Globus pallidus (tissue), 1 donor: Measurements from ENCODE around the gene GRAP2.
"Not testable (repeated sequence)": the region's sequence is repeated elsewhere in the genome, so short reads cannot be mapped to it uniquely, and the experiment has no call there.

ENCODE experiments used
- DNase-seq: peaks from one replicate; pipeline ENCODE4 v3.0.0-alpha.2; 2015; ENCODE audit warnings: low spot score

Gene GRAP2

GRCh38 chr22:39965748-39966147 lies 64.9 kb downstream of the GRAP2 start:
- no peak for DNase-seq

- no peak for DNase-seq
These were observed 65.6 kb downstream of the GRAP2 start for GRCh38 chr22:39966470-39966869.

- no peak for DNase-seq
These were observed 66.4 kb downstream of the GRAP2 start for GRCh38 chr22:39967103-39967829.

DNA sequence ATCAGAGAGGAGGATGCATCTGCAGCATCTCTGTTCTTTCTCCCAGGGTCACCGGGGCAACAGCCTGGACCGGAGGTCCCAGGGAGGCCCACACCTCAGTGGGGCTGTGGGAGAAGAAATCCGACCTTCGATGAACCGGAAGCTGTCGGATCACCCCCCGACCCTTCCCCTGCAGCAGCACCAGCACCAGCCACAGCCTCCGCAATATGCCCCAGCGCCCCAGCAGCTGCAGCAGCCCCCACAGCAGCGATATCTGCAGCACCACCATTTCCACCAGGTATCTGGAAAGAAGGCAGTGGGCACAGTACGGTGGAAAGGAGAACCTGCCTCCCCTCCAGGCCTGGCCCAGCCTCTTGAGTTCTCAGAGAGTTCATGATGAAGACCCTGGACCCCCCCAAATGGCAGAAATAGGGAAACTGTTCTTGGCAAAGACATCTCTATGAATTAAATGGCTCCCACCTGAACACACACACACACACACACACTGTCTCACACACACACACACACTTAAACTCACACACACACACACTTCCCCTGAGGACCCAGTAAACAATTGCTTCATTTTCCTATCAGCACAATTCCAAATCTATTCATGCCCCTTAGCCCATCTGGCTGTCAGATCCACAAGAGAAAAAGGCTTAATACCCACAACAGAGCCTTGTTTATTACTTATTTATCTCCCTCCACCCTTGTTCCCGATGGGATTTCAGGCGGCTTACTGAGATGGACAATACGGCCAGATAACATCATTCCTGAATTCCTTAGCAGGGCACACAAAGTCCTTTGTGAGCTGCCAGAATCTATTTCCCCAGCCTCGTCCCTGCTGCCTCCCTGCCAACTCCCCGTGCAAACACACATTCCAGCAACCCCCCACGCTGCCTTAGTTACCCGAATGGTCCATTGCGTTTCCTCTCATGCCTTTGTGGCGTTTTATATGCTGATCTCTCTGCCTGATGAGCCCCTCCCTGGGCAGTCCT lies 67.4 kb downstream of the GRAP2 start:
- DNase-seq: peak; percentile 38

- DNase-seq: no peak
These were observed 69.9 kb downstream of the GRAP2 start for GRCh38 chr22:39970742-39971141.

DNA sequence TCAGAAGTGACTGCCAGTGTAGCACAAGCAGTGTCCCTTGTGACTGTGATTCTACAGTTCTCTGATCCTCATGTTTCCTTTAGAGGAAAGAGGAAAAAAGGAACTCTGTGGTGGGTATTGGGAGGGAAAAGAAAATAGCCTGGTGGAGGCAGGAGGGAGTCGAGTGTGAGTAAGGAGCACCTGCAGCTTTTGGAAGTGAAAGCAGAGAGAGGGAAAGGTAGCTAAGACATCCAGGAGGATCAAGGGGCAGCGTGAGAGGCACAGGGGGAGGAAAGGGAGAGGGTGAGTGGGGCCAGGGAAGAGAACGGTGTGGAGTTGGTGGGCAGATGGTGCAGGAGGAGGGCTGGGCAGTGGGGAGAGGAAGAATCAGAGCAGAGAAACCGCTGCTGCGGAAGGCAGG lies 71.8 kb downstream of the GRAP2 start:
- no peak for DNase-seq

GRCh38 chr22:39973656-39974055 lies 72.8 kb downstream of the GRAP2 start:
- DNase-seq: no peak

DNA sequence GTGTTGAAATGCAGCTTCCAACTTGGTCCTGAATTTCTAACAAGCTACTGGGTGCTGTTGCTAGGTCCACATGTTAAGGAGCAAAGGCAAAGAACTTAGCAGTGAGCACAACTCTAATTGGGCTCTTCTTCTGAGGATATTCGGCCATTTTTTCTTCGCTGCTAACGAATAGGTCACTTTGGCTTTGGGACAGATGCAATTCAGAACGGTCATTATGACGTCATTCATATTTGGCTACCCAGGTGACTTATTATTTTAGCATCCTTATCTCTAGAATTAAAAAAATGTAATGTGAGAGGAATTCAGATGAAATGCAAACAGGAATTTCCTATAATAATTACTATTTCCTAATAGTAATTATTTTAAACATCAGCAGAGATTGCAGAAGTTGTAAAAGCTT lies 73.2 kb downstream of the GRAP2 start:
- DNase-seq: no peak

DNA sequence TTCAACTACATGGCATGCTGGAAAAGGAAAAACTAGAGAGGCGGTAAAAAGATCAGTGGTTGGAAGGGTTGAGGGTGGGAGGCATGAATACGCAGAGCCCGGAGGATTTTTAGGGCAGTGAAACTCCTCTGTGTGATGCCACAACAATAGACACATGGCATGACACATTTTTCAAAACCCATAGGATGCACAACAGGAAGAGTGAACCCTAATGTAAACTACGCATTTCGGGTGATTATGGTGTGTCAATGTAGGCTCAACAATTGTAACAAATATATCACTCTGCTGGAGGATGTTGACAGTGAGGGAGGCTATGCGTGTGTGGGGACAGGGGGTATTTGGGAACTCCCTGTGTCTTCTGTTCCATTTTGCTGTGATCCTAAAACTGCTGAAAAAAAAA lies 78.2 kb downstream of the GRAP2 start:
- no peak for DNase-seq

GRCh38 chr22:39979458-39979857 lies 78.6 kb downstream of the GRAP2 start:
- no peak for DNase-seq

DNA sequence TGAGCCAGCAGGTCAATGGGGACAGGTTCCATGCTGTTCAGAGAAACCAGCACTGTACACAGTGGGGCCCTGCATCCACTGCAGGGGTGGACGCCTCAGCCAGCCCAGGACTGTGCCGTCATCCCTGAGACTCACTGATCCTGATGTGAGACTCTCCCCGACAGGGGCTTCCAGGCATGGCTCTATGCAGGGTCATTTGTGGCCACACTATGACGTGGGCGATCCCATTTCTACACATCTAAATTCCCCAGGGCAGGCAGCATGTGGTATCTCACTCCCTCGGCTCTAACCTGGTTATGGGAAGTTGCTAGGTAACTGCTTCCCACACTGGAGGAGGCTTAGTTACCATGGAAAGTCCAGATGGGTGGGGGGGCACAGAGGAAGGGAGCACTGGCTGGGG lies 79.7 kb downstream of the GRAP2 start:
- no peak for DNase-seq

DNA sequence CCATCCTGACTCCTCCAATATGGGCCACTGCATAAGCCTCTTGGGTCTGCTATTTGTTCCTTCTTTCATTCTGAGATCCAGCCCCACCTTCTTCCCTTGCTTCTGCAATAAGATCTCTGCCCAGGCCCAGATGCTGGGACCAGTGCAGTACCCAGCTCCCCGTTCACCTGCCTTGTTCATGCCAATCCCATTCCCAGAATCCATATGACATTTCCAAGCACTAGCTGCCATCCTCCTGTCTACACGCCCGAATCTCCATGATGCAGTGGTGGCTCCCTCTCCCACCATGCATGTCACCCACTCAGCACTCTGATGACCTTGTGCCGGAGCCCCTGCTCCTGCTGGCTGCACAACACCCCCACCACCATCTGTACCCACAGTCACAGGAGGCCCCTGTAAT lies 82.5 kb downstream of the GRAP2 start:
- DNase-seq: no peak

DNA sequence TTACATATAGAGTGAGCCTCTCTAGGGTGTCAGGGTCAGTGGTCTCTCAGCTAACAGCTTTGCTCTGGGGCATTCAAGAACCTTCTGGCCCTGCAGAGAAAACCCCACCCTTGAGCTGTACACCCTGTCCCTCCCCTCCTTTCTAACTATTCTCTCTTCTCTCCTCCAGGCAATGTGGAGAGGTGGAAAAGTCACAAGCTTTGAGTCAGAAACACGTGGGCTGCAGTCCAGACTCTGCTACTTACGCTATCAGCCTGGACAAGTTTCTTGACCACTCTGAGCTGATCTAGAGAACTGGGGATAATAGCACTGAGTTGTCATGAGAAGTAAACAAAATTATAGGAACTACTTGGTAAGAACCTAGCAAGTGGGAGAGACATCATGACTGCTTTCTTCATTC lies 83.1 kb downstream of the GRAP2 start:
- no peak for DNase-seq

GRCh38 chr22:39984746-39985145 lies 83.9 kb downstream of the GRAP2 start:
- DNase-seq: no peak

- no peak for DNase-seq
These were observed 84.6 kb downstream of the GRAP2 start for GRCh38 chr22:39985383-39986035.

GRCh38 chr22:39988386-39989114 lies 87.7 kb downstream of the GRAP2 start:
- DNase-seq: no peak

DNA sequence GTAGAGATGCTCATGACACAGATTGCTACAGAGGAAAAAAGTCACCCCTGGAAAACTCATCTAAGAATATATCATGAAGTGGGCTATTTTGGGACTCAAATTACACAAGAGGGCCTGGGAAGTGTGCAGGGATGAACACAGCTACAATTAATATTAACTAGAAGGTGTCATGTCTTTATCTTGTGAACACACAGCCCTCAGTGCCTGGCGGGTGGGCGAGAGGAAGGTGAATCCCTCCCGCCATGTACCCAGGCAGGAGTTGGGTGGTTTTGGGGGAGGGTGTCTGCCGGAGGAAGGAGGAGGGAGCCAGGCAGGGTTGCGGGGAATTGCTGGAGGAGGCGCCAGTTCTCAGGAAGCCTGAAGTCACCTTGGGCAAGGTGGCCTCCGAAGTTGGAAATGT lies 88.7 kb downstream of the GRAP2 start:
- no peak for DNase-seq

DNA sequence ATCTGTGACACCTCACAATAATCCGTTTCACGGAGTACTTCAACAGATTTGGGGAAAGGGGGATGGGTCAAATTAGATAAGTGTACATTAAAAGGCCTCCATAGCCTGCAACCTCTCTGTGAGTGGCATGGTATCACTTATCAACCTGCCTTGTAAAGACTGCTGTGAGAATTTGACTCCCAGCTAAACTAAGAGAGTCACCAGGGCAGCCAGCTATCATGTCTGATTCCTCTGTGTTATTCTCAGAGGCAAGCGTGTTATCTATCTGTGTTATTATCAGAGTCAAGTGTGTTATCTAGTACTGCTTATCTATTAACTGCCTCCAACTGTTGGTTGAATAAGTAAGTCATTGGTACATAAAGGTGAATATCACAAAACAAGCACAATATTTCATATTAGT lies 89.8 kb downstream of the GRAP2 start:
- no peak for DNase-seq

DNA sequence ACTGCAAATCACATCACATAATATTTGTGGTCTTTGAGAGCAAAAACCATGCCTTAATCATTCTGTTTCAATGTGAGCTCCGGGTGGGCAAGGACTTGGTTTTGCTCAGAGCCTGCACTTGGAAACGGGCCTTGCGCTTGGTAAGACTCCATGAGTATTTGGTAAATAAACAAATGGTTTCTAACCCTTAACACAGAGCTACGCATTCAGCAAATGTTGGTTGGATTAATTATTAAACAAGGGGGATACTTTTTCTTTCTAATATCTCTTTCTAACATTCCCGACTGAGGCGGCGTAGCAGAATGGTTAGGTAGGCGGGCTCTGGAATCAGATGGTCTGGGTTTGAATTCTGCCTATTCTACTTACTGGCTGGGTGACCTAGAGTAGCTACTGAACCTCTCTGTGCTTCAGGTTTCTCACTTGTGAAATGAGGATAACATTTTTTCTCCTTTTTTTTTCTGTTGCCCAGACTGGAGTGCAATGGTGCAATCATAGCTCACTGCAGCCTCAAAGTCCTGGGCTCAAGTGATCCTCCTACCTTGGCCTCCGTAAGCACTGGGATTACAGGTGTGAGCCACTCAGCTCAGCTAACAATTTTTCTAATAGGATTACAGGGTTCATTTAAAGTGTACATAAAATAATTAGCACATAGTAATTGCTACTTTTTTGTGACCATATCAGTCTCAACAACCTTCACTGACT lies 90.4 kb downstream of the GRAP2 start:
- no peak for DNase-seq

- DNase-seq: no peak
These were observed 91.4 kb downstream of the GRAP2 start for GRCh38 chr22:39992088-39992826.

DNA sequence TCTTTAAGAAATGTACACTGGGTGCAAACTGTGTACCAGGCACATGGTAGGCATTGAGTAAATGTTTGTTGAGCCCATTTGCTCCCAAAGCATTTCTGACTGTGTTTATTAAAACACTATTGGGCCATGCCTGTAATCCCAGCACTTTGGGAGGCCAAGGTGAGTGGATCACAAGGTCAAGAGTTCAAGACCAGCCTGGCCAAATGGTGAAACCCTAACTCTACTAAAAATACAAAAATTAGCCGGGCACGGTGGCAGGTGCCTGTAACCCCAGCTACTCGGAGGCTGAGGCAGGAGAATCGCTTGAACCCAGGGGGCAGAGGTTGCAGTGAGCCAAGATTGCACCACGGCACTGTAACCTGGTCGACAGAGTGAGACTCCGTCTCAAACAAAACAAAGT lies 92.0 kb downstream of the GRAP2 start:
- not testable (repeated sequence) for DNase-seq
